HCT116 (cell line): Measurements from ENCODE around the gene CRACR2A.

Source experiments
- CTCF ChIP-seq, 3 experiments: fragments of 200-600 bp in 1 of 3; sonication (generic) in 1 of 3; IDR thresholded peaks in 2 of 3; conservative IDR thresholded peaks in 1 of 3; 2 replicates each; pipeline ENCODE4 v1.5.1; 2012 to 2017; ENCODE audit warnings: low read depth in 2 of 3, low read length in 2 of 3, antibody characterized with exemption in 1 of 3, borderline replicate concordance in 1 of 3, control low read depth in 1 of 3, mild to moderate bottlenecking in 1 of 3, mixed read lengths in 1 of 3, mixed run types in 1 of 3, moderate library complexity in 1 of 3; ENCODE audit not compliant: insufficient read depth in 1 of 3
- POLR2A ChIP-seq: IDR thresholded peaks from 2 replicates; pipeline ENCODE4 v1.7.0; 2011; ENCODE audit warnings: borderline replicate concordance; ENCODE audit not compliant: insufficient read depth, insufficient read length; ENCODE audit errors: extremely low read depth
- ZNF274 ChIP-seq: fragments of 200-500 bp; sonication (Bioruptor generic); IDR thresholded peaks from 2 replicates; pipeline ENCODE4 v1.6.1; 2014; ENCODE audit warnings: mild to moderate bottlenecking, low read depth, low read length, inconsistent platforms

- TF ChIP-seq POLR2A (no peak), CTCF (IDR thresholded peaks at IDR 0.05 in 2 of 3, conservative IDR thresholded peaks at IDR 0.05 in 1 of 3; ENCODE audit: borderline replicate concordance in 1 of 3, insufficient read depth in 1 of 3, low read depth in 2 of 3, low read length in 2 of 3) (no peak), ZNF274 (no peak)
Measured at GRCh38 chr12:3704512-3705353, 48.2 kb downstream of the CRACR2A start.
